HCT116 (cell line): Measurements from ENCODE around the gene ADK. TPM values are rescaled to one million over a fixed set of nuclear protein-coding genes. Genes with fewer than 3 reads are reported as not detected.

Experiments
- ATAC-seq: fragments of 200-7000 bp; cut with Tn5 transposase; 2 replicates; pipeline ENCODE4 v1.9.1; 2020; ENCODE audit warnings: mild to moderate bottlenecking, moderate library complexity
- BruUV-seq: library from RNA; stranded (reverse); fragments of 400-500 nt; replicated peaks from 2 replicates; lab custom pipeline; 2021; lab: Mats Ljungman, UMichigan
- CTCF ChIA-PET: fragments of 300-600 bp; sonication (Branson Sonifier 250); formaldehyde crosslinking; loops from one replicate; lab custom pipeline; 2021; ENCODE audit warnings: antibody characterized with exemption; lab: Charles Lee
- POLR2A ChIA-PET: fragments of 300-600, 350-600 bp; sonication (Branson Sonifier 250); formaldehyde crosslinking; loops from one replicate; lab custom pipeline; 2021; ENCODE audit warnings: antibody characterized with exemption; lab: Charles Lee
- RAD21 ChIA-PET, 2 experiments: fragments of 300-600 bp; sonication (Branson Sonifier 250); formaldehyde crosslinking; loops; one replicate each; lab custom pipeline; 2023; ENCODE audit warnings: low total read pairs in 2 of 2; ENCODE audit not compliant: uncharacterized antibody in 2 of 2, unreplicated experiment in 2 of 2, low non-redundant PET in 1 of 2; lab: Charles Lee
- DNase-seq: peaks from one replicate; pipeline ENCODE4 v3.0.0-alpha.2; 2010; ENCODE audit warnings: low read depth, low spot score
- H2AFZ ChIP-seq: fragments of 200-600 bp; shearing (Covaris generic), sonication (generic); 2 replicates; pipeline ENCODE4 v1.6.1; 2017; ENCODE audit warnings: low read depth, mixed run types, mixed read lengths, antibody characterized with exemption, low read length; ENCODE audit not compliant: poor library complexity, severe bottlenecking
- H3K27ac ChIP-seq: 2 replicates; pipeline ENCODE4 v1.5.1; 2012; ENCODE audit warnings: low read depth, low read length
- H3K27me3 ChIP-seq: fragments of 200-600 bp; sonication (generic); 2 replicates; pipeline ENCODE4 v1.6.1; 2016; ENCODE audit warnings: mixed run types, low read length, mixed read lengths; ENCODE audit not compliant: insufficient read depth
- H3K36me3 ChIP-seq, 2 experiments: fragments of 200-500 bp in 1 of 2; fragments of 200-600 bp in 1 of 2; sonication (Bioruptor generic) in 1 of 2; sonication (generic) in 1 of 2; 2 replicates each; pipeline versions ENCODE4 v1.5.1 to v1.6.1; 2014 to 2016; ENCODE audit warnings: low read length in 2 of 2, inconsistent platforms in 1 of 2, mixed read lengths in 1 of 2, mixed run types in 1 of 2; ENCODE audit not compliant: insufficient read depth in 2 of 2, control insufficient read depth in 1 of 2
- H3K4me1 ChIP-seq, 2 experiments: fragments of 200-600 bp in 1 of 2; sonication (generic) in 1 of 2; 2 replicates each; pipeline versions ENCODE4 v1.5.1 to v1.6.1; 2012 to 2017; ENCODE audit warnings: low read length in 2 of 2, inconsistent platforms in 1 of 2, mild to moderate bottlenecking in 1 of 2, mixed read lengths in 1 of 2, mixed run types in 1 of 2, moderate library complexity in 1 of 2; ENCODE audit not compliant: insufficient read depth in 2 of 2, control insufficient read depth in 1 of 2
- H3K4me2 ChIP-seq: fragments of 200-600 bp; sonication (generic); 2 replicates; pipeline ENCODE4 v1.6.1; 2017; ENCODE audit warnings: mixed run types, low read length, mixed read lengths
- H3K4me3 ChIP-seq, 2 experiments: fragments of 200-600 bp in 1 of 2; sonication (generic) in 1 of 2; replicated peaks in 1 of 2; 2 replicates each; pipeline ENCODE4 v1.5.1; 2011 to 2016; ENCODE audit warnings: low read length in 2 of 2, control low read depth in 1 of 2, low read depth in 1 of 2, mild to moderate bottlenecking in 1 of 2, mixed read lengths in 1 of 2, mixed run types in 1 of 2
- H3K79me2 ChIP-seq: fragments of 200-600 bp; sonication (generic); 2 replicates; pipeline ENCODE4 v1.6.1; 2017; ENCODE audit warnings: mild to moderate bottlenecking, mixed run types, low read length, moderate library complexity, mixed read lengths; ENCODE audit not compliant: insufficient read depth
- H3K9ac ChIP-seq: fragments of 200-600 bp; sonication (generic); 2 replicates; pipeline ENCODE4 v1.6.1; 2016; ENCODE audit warnings: low read length, mixed read lengths
- H3K9me2 ChIP-seq: fragments of 200-600 bp; sonication (generic), shearing (Covaris generic); 2 replicates; pipeline ENCODE4 v1.6.1; 2017; ENCODE audit warnings: mixed run types, mild to moderate bottlenecking, moderate library complexity; ENCODE audit not compliant: insufficient read depth
- H3K9me3 ChIP-seq, 2 experiments: fragments of 200-500 bp in 1 of 2; fragments of 200-600 bp in 1 of 2; sonication (Bioruptor generic) in 1 of 2; sonication (generic) in 1 of 2; 2 replicates each; pipeline ENCODE4 v1.6.1; 2014 to 2017; ENCODE audit warnings: low read length in 2 of 2, mixed read lengths in 2 of 2, inconsistent platforms in 1 of 2, low read depth in 1 of 2, mild to moderate bottlenecking in 1 of 2, mixed run types in 1 of 2, moderate library complexity in 1 of 2; ENCODE audit not compliant: control insufficient read depth in 1 of 2, insufficient read depth in 1 of 2
- H4K20me1 ChIP-seq: fragments of 200-600 bp; sonication (generic), shearing (Covaris generic); 2 replicates; pipeline ENCODE4 v1.6.1; 2017; ENCODE audit warnings: mixed run types, mild to moderate bottlenecking, moderate library complexity; ENCODE audit not compliant: insufficient read depth
- ATF3 ChIP-seq: IDR thresholded peaks from 2 replicates; pipeline ENCODE4 v1.6.1; 2012
- CBX3 ChIP-seq: IDR thresholded peaks from 2 replicates; pipeline ENCODE4 v1.6.1; 2012; ENCODE audit warnings: low read depth
- EGR1 ChIP-seq: IDR thresholded peaks from 2 replicates; pipeline ENCODE4 v1.6.1; 2012; ENCODE audit warnings: low read depth
- ELF1 ChIP-seq: IDR thresholded peaks from 2 replicates; pipeline ENCODE4 v1.6.1; 2012; ENCODE audit warnings: low read depth, borderline replicate concordance
- EZH2 ChIP-seq: fragments of 200-600 bp; sonication (generic); IDR thresholded peaks from 2 replicates; pipeline ENCODE4 v1.6.1; 2017; ENCODE audit warnings: antibody characterized with exemption, mixed run types
- EZH2phosphoT487 ChIP-seq: fragments of 200-600 bp; IDR thresholded peaks from 2 replicates; pipeline ENCODE4 v1.6.1; 2018; ENCODE audit warnings: antibody characterized with exemption, borderline replicate concordance
- FOSL1 ChIP-seq: IDR thresholded peaks from 2 replicates; pipeline ENCODE4 v1.6.1; 2012; ENCODE audit warnings: low read depth
- POLR2A ChIP-seq: IDR thresholded peaks from 2 replicates; pipeline ENCODE4 v1.7.0; 2011; ENCODE audit warnings: borderline replicate concordance; ENCODE audit not compliant: insufficient read depth, insufficient read length; ENCODE audit errors: extremely low read depth
- POLR2AphosphoS5 ChIP-seq: IDR thresholded peaks from 2 replicates; pipeline ENCODE4 v1.6.1; 2011; ENCODE audit warnings: mild to moderate bottlenecking, low read depth, low read length, moderate library complexity
- RAD21 ChIP-seq: IDR thresholded peaks from 2 replicates; pipeline ENCODE4 v1.6.1; 2012; ENCODE audit warnings: low read depth, mild to moderate bottlenecking
- SIN3A ChIP-seq: IDR thresholded peaks from 2 replicates; pipeline ENCODE4 v1.6.1; 2012; ENCODE audit warnings: low read depth
- SRF ChIP-seq: IDR thresholded peaks from 2 replicates; pipeline ENCODE4 v1.6.1; 2012; ENCODE audit warnings: low read depth
- TCF7L2 ChIP-seq: IDR thresholded peaks from 2 replicates; pipeline ENCODE4 v1.7.0; 2011; ENCODE audit warnings: borderline replicate concordance, inconsistent platforms; ENCODE audit not compliant: insufficient read depth, insufficient read length; ENCODE audit errors: extremely low read depth
- YY1 ChIP-seq: IDR thresholded peaks from 2 replicates; pipeline ENCODE4 v1.6.1; 2011; ENCODE audit warnings: low read length, low read depth, moderate library complexity, mild to moderate bottlenecking; ENCODE audit not compliant: insufficient replicate concordance; ENCODE audit errors: extremely low read depth
- ZBTB33 ChIP-seq: IDR thresholded peaks from 2 replicates; pipeline ENCODE4 v1.6.1; 2011; ENCODE audit warnings: mild to moderate bottlenecking, low read length, moderate library complexity; ENCODE audit not compliant: insufficient replicate concordance; ENCODE audit errors: extremely low read depth
- ZNF274 ChIP-seq: fragments of 200-500 bp; sonication (Bioruptor generic); IDR thresholded peaks from 2 replicates; pipeline ENCODE4 v1.6.1; 2014; ENCODE audit warnings: mild to moderate bottlenecking, low read depth, low read length, inconsistent platforms
- intact Hi-C: fragments of 100-400 bp; cut with micrococcal nuclease; formaldehyde crosslinking; loops from 2 replicates; pipeline ENCODE4 v1.10.0; 2022
- total RNA-seq: library from RNA; stranded (reverse); gene quantifications from one replicate; pipeline ENCODE4 v1.2.1, GENCODE V29; 2021; ENCODE audit not compliant: unreplicated experiment
- TF ChIP-seq, protein P1 (sequence below), 3 experiments: fragments of 200-600 bp in 1 of 3; sonication (generic) in 1 of 3; IDR thresholded peaks in 2 of 3; conservative IDR thresholded peaks in 1 of 3; 2 replicates each; pipeline ENCODE4 v1.5.1; 2012 to 2017; ENCODE audit warnings: low read depth in 2 of 3, low read length in 2 of 3, antibody characterized with exemption in 1 of 3, borderline replicate concordance in 1 of 3, control low read depth in 1 of 3, mild to moderate bottlenecking in 1 of 3, mixed read lengths in 1 of 3, mixed run types in 1 of 3, moderate library complexity in 1 of 3; ENCODE audit not compliant: insufficient read depth in 1 of 3
- TF ChIP-seq, protein P2 (sequence below): IDR thresholded peaks from 2 replicates; pipeline ENCODE4 v1.6.1; 2012; ENCODE audit warnings: low read depth

The ADK gene
- total RNA-seq, 1 experiment from 2014 or later: 55.0 TPM

- no peak for ATAC-seq
- no peak overlapping the region for H3K27ac ChIP-seq
- H3K4me1 ChIP-seq: no peaks in the 10 kb centered on the region
- intact Hi-C loops: no loop called here
- H3K4me2 ChIP-seq: no peak overlapping the region
- no peaks in the 10 kb centered on the region for H3K36me3 ChIP-seq
- no TSS peak for BruUV-seq
- TF ChIP-seq, protein P1, sequence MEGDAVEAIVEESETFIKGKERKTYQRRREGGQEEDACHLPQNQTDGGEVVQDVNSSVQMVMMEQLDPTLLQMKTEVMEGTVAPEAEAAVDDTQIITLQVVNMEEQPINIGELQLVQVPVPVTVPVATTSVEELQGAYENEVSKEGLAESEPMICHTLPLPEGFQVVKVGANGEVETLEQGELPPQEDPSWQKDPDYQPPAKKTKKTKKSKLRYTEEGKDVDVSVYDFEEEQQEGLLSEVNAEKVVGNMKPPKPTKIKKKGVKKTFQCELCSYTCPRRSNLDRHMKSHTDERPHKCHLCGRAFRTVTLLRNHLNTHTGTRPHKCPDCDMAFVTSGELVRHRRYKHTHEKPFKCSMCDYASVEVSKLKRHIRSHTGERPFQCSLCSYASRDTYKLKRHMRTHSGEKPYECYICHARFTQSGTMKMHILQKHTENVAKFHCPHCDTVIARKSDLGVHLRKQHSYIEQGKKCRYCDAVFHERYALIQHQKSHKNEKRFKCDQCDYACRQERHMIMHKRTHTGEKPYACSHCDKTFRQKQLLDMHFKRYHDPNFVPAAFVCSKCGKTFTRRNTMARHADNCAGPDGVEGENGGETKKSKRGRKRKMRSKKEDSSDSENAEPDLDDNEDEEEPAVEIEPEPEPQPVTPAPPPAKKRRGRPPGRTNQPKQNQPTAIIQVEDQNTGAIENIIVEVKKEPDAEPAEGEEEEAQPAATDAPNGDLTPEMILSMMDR (IDR thresholded peaks at IDR 0.05 in 2 of 3, conservative IDR thresholded peaks at IDR 0.05 in 1 of 3; ENCODE audit: borderline replicate concordance in 1 of 3, insufficient read depth in 1 of 3, low read depth in 2 of 3, low read length in 2 of 3): no peak
- TF ChIP-seq FOSL1 (no peak), EGR1 (no peak), ATF3 (no peak), ZBTB33 (no peak), CBX3 (no peak), YY1 (no peak), SIN3A (no peak), RAD21 (no peak), SRF (no peak), EZH2 (no peak), EZH2phosphoT487 (no peak), TCF7L2 (no peak), ZNF274 (no peak), POLR2A (no peak), POLR2AphosphoS5 (no peak), ELF1 (no peak)
- TF ChIP-seq, protein P2, sequence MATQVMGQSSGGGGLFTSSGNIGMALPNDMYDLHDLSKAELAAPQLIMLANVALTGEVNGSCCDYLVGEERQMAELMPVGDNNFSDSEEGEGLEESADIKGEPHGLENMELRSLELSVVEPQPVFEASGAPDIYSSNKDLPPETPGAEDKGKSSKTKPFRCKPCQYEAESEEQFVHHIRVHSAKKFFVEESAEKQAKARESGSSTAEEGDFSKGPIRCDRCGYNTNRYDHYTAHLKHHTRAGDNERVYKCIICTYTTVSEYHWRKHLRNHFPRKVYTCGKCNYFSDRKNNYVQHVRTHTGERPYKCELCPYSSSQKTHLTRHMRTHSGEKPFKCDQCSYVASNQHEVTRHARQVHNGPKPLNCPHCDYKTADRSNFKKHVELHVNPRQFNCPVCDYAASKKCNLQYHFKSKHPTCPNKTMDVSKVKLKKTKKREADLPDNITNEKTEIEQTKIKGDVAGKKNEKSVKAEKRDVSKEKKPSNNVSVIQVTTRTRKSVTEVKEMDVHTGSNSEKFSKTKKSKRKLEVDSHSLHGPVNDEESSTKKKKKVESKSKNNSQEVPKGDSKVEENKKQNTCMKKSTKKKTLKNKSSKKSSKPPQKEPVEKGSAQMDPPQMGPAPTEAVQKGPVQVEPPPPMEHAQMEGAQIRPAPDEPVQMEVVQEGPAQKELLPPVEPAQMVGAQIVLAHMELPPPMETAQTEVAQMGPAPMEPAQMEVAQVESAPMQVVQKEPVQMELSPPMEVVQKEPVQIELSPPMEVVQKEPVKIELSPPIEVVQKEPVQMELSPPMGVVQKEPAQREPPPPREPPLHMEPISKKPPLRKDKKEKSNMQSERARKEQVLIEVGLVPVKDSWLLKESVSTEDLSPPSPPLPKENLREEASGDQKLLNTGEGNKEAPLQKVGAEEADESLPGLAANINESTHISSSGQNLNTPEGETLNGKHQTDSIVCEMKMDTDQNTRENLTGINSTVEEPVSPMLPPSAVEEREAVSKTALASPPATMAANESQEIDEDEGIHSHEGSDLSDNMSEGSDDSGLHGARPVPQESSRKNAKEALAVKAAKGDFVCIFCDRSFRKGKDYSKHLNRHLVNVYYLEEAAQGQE: no peak
- H3K27me3 ChIP-seq: no peaks in the 10 kb centered on the region
- no peak for DNase-seq
- ChIA-PET POLR2A (no interaction called here), CTCF (no interaction called here), RAD21 (no interaction called here)
- H3K4me3 ChIP-seq: no peak overlapping the region
- no peaks in the 10 kb centered on the region for H3K9me2 ChIP-seq
- H4K20me1 ChIP-seq: no peaks in the 10 kb centered on the region
- H3K9ac ChIP-seq: no peak overlapping the region
- H2AFZ ChIP-seq: no peak overlapping the region
- H3K79me2 ChIP-seq: no peaks in the 10 kb centered on the region
- no peaks in the 10 kb centered on the region for H3K9me3 ChIP-seq
These were observed 391.1 kb downstream of the ADK start for GRCh38 chr10:74542077-74542476.
